IMR-90 (cell line): ENCODE results near the gene FEN1. TPM values are rescaled to one million over a fixed set of nuclear protein-coding genes. Genes with fewer than 3 reads are reported as not detected.
A peak's percentile ranks its signal among the peaks of the same experiment; 100 is the strongest.

ENCODE experiments used
- ATAC-seq: fragments of 200-7000 bp; cut with Tn5 transposase; 2 replicates; pipeline ENCODE4 v1.9.1; 2020; ENCODE audit warnings: low read depth, mild to moderate bottlenecking, moderate library complexity
- Bru-seq: library from RNA; stranded (reverse); fragments of 400-500 nt; gene quantifications from one replicate; lab custom pipeline; 2021; lab: Mats Ljungman, UMichigan
- BruChase-seq, 2 experiments: library from RNA; stranded (reverse); fragments of 400-500 nt; gene quantifications; one replicate each; lab custom pipeline; 2021; lab: Mats Ljungman, UMichigan
- BruUV-seq: library from RNA; stranded (reverse); fragments of 400-500 nt; replicated peaks from 2 replicates; lab custom pipeline; 2021; lab: Mats Ljungman, UMichigan
- CTCF ChIA-PET: fragments of 300-600 bp; formaldehyde crosslinking; extraction: SDS; loops from one replicate; lab custom pipeline; 2021; ENCODE audit warnings: antibody characterized with exemption; lab: Yijun Ruan, JAX
- POLR2A ChIA-PET: fragments of 300-600 bp; sonication (Branson Sonifier 250); formaldehyde crosslinking; loops from one replicate; lab custom pipeline; 2022; ENCODE audit warnings: antibody characterized with exemption; ENCODE audit not compliant: unreplicated experiment; lab: Charles Lee
- DNase-seq: peaks from one replicate; pipeline ENCODE4 v3.0.0; 2013
- H2AFZ ChIP-seq: replicated peaks from 2 replicates; pipeline ENCODE3; 2013; ENCODE audit warnings: low read length, mild to moderate bottlenecking; ENCODE audit not compliant: poor library complexity
- H2AK5ac ChIP-seq: 2 replicates; pipeline ENCODE4 v1.6.1; 2013; ENCODE audit warnings: low read depth, low read length, inconsistent platforms
- H2AK9ac ChIP-seq: replicated peaks from 2 replicates; pipeline ENCODE3; 2013; ENCODE audit warnings: mild to moderate bottlenecking, low read depth, low read length, moderate library complexity; ENCODE audit not compliant: poor library complexity
- H2BK120ac ChIP-seq: 2 replicates; pipeline ENCODE4 v1.6.1; 2013; ENCODE audit warnings: low read depth, low read length, inconsistent platforms
- H2BK15ac ChIP-seq: 3 replicates; pipeline ENCODE4 v1.6.1; 2013; ENCODE audit warnings: low read depth, low read length, inconsistent platforms
- H2BK20ac ChIP-seq: 2 replicates; pipeline ENCODE4 v1.6.1; 2013; ENCODE audit warnings: low read depth, mild to moderate bottlenecking, inconsistent platforms, low read length, moderate library complexity
- H2BK5ac ChIP-seq: 2 replicates; pipeline ENCODE4 v1.6.1; 2013; ENCODE audit warnings: mild to moderate bottlenecking, low read depth, low read length, inconsistent platforms; ENCODE audit not compliant: poor library complexity, severe bottlenecking
- H3K14ac ChIP-seq: replicated peaks from 2 replicates; pipeline ENCODE4 v1.6.1; 2013; ENCODE audit warnings: low read depth, low read length, inconsistent platforms
- H3K18ac ChIP-seq: 2 replicates; pipeline ENCODE4 v1.6.1; 2013; ENCODE audit warnings: low read depth, low read length, control low read depth
- H3K23ac ChIP-seq: 2 replicates; pipeline ENCODE4 v1.6.1; 2013; ENCODE audit warnings: low read depth, low read length, inconsistent platforms
- H3K27ac ChIP-seq: 2 replicates; pipeline ENCODE4 v1.5.1; 2013; ENCODE audit warnings: mild to moderate bottlenecking, control low read depth, low read length; ENCODE audit not compliant: insufficient read depth
- H3K27me3 ChIP-seq: 2 replicates; pipeline ENCODE4 v1.6.1; 2013; ENCODE audit warnings: low read length; ENCODE audit not compliant: control insufficient read depth, insufficient read depth
- H3K36me3 ChIP-seq: 2 replicates; pipeline ENCODE4 v1.6.1; 2013; ENCODE audit warnings: low read length, mixed read lengths; ENCODE audit not compliant: control insufficient read depth, insufficient read depth
- H3K4ac ChIP-seq: 2 replicates; pipeline ENCODE4 v1.6.1; 2013; ENCODE audit warnings: low read depth, low read length, inconsistent platforms
- H3K4me1 ChIP-seq: 2 replicates; pipeline ENCODE4 v1.6.1; 2013; ENCODE audit warnings: low read length, mixed read lengths; ENCODE audit not compliant: control insufficient read depth, insufficient read depth
- H3K4me2 ChIP-seq: 2 replicates; pipeline ENCODE4 v1.6.1; 2013; ENCODE audit warnings: low read depth, mild to moderate bottlenecking, control low read depth, low read length, moderate library complexity
- H3K4me3 ChIP-seq: 2 replicates; pipeline ENCODE4 v1.5.1; 2013; ENCODE audit warnings: low read depth, mild to moderate bottlenecking, control low read depth, low read length, moderate library complexity; ENCODE audit not compliant: insufficient read depth
- H3K56ac ChIP-seq: 2 replicates; pipeline ENCODE4 v1.6.1; 2013; ENCODE audit warnings: low read length, inconsistent platforms; ENCODE audit not compliant: insufficient read depth; ENCODE audit errors: extremely low read depth
- H3K79me1 ChIP-seq, 2 experiments: 2 replicates each; pipeline ENCODE4 v1.6.1; 2013; ENCODE audit warnings: low read length in 2 of 2, inconsistent platforms in 1 of 2, low read depth in 1 of 2
- H3K9ac ChIP-seq: 2 replicates; pipeline ENCODE4 v1.6.1; 2013; ENCODE audit warnings: low read depth, low read length, control low read depth
- H3K9me1 ChIP-seq: 2 replicates; pipeline ENCODE4 v1.6.1; 2013; ENCODE audit warnings: low read length, inconsistent platforms; ENCODE audit not compliant: insufficient read depth
- H3K9me3 ChIP-seq: 2 replicates; pipeline ENCODE4 v1.6.1; 2013; ENCODE audit warnings: low read length; ENCODE audit not compliant: control insufficient read depth, insufficient read depth
- H4K20me1 ChIP-seq: 2 replicates; pipeline ENCODE4 v1.6.1; 2013; ENCODE audit warnings: low read length, inconsistent platforms; ENCODE audit not compliant: insufficient read depth
- H4K5ac ChIP-seq: 2 replicates; pipeline ENCODE4 v1.6.1; 2013; ENCODE audit warnings: mild to moderate bottlenecking, low read depth, low read length, control low read depth
- H4K8ac ChIP-seq, 2 experiments: 2 replicates each; pipeline ENCODE4 v1.6.1; 2013; ENCODE audit warnings: low read depth in 2 of 2, low read length in 2 of 2, control low read depth in 1 of 2, inconsistent platforms in 1 of 2
- H4K91ac ChIP-seq: 2 replicates; pipeline ENCODE4 v1.6.1; 2013; ENCODE audit warnings: low read depth, low read length, inconsistent platforms; ENCODE audit not compliant: insufficient read depth
- BHLHE40 ChIP-seq: fragments of 150-350 bp; IDR thresholded peaks from 2 replicates; pipeline ENCODE4 v1.6.1; 2016; ENCODE audit warnings: mild to moderate bottlenecking, low read depth, low read length
- CHD1 ChIP-seq: IDR thresholded peaks from 2 replicates; pipeline ENCODE4 v1.6.1; 2012; ENCODE audit warnings: low read depth, low read length, improper control_type of control experiment
- CTCF ChIP-seq: conservative IDR thresholded peaks from 2 replicates; pipeline ENCODE4 v1.5.1; 2012; ENCODE audit warnings: mild to moderate bottlenecking, low read depth, low read length, improper control_type of control experiment
- FOS ChIP-seq: fragments of 150-350 bp; IDR thresholded peaks from 2 replicates; pipeline ENCODE4 v1.6.1; 2016; ENCODE audit warnings: low read depth, low read length
- MAFK ChIP-seq: IDR thresholded peaks from 2 replicates; pipeline ENCODE4 v1.6.1; 2012; ENCODE audit warnings: low read depth, low read length, improper control_type of control experiment
- MAZ ChIP-seq: IDR thresholded peaks from 2 replicates; pipeline ENCODE4 v1.6.1; 2012; ENCODE audit warnings: low read depth, mild to moderate bottlenecking, low read length, improper control_type of control experiment, moderate library complexity, borderline replicate concordance
- MXI1 ChIP-seq: IDR thresholded peaks from 2 replicates; pipeline ENCODE4 v1.6.1; 2012; ENCODE audit warnings: low read depth, mild to moderate bottlenecking, low read length, moderate library complexity, borderline replicate concordance
- NFE2L2 ChIP-seq: fragments of 150-350 bp; IDR thresholded peaks from 2 replicates; pipeline ENCODE4 v1.6.1; 2016; ENCODE audit warnings: low read depth, mild to moderate bottlenecking, low read length
- POLR2A ChIP-seq: IDR thresholded peaks from 2 replicates; pipeline ENCODE4 v1.6.1; 2012; ENCODE audit warnings: mild to moderate bottlenecking, low read depth, low read length
- RCOR1 ChIP-seq: IDR thresholded peaks from 2 replicates; pipeline ENCODE4 v1.6.1; 2012; ENCODE audit warnings: mild to moderate bottlenecking, low read length, improper control_type of control experiment; ENCODE audit not compliant: insufficient replicate concordance
- RFX5 ChIP-seq: IDR thresholded peaks from 2 replicates; pipeline ENCODE4 v1.8.0; 2012; ENCODE audit warnings: low read depth, mild to moderate bottlenecking, low read length, moderate library complexity
- USF2 ChIP-seq: fragments of 150-350 bp; IDR thresholded peaks from 2 replicates; pipeline ENCODE4 v1.6.1; 2017; ENCODE audit warnings: mild to moderate bottlenecking, antibody characterized with exemption, low read length, low read depth
- WGBS, 2 experiments: methylation state at CpG; one replicate each; pipeline versions ENCODE4 v1.1.5 to v1.1.7; 2013; ENCODE audit warnings: missing lambda C conversion rate in 2 of 2; ENCODE audit not compliant: insufficient read length in 1 of 2; ENCODE audit errors: extremely low coverage in 2 of 2; 5-methylcytosine and 5-hydroxymethylcytosine counted together
- dilution Hi-C: fragments of 300-500 bp; cut with HindIII; formaldehyde crosslinking; loops from one replicate; pipeline ENCODE4 v1.14.3; 2018; ENCODE audit warnings: low sequenced_read_pairs; ENCODE audit not compliant: unreplicated experiment
- in situ Hi-C: fragments of 300-500 bp; cut with MboI; formaldehyde crosslinking; loops from 3 replicates; pipeline ENCODE4 v1.14.3; 2019; ENCODE audit warnings: low sequenced_read_pairs, inconsistent platforms, mixed read lengths
- intact Hi-C: fragments of 100-400 bp; cut with micrococcal nuclease; formaldehyde crosslinking; loops from 2 replicates; pipeline ENCODE4 v1.10.0; 2022
- long read RNA-seq: library from polyadenylated mRNA; unstranded; transcript quantifications from one replicate; pipeline ENCODE4 v2.0.0, GENCODE V29; 2021; ENCODE audit not compliant: unreplicated experiment
- polyA plus RNA-seq, 3 experiments: library from polyadenylated mRNA; depleted of rRNA; stranded (reverse); fragments of >200 nt; gene quantifications; 2 replicates each; pipeline ENCODE4 v1.2.3, GENCODE V29; 2012; ENCODE audit warnings: low replicate concordance in 1 of 3
- total RNA-seq: library from RNA; depleted of rRNA; stranded (reverse); fragments of >200 nt; gene quantifications from 2 replicates; pipeline ENCODE4 v1.2.3, GENCODE V29; 2012; rRNA removed

FEN1 gene
- total RNA-seq (41.9 and 43.9 TPM in 2 replicates), polyA plus RNA-seq (2012; rRNA removed) (21.3 and 23.0 TPM in 2 replicates), Bru-seq, nascent RNA (percentile 69 among the genes with signal in this experiment), BruChase-seq, experiment 1, labeled RNA remaining after a 6-hour chase (percentile 72 among the genes with signal in this experiment), BruChase-seq, experiment 2, labeled RNA remaining after a 2-hour chase (percentile 88 among the genes with signal in this experiment)
- 15.5 and 18.0 TPM in 2 replicates for polyA plus RNA-seq (2012; cell fraction: cytosol; rRNA removed)
- 6.4 and 7.0 TPM in 2 replicates for polyA plus RNA-seq (2012; cell fraction: nucleus; rRNA removed; ENCODE audit: low replicate concordance)
- long read RNA-seq, transcript FEN1-201 (2 exons, 2,296 nt) = major isoform, 14 of 15 reads
- long read RNA-seq, partial matches to known transcripts = 0 of 15 reads
- long read RNA-seq, other reads (novel, unspliced or antisense) = 1 of 15 reads

GRCh38 chr11:61792310-61793082 lies at the start of gene FEN1, which contains the start of gene TMEM258:
Gene FEN1, plus strand, starts transcription at chr11:61792911. Its CDS starts 2,451 bp downstream, at chr11:61795362.
Gene TMEM258, minus strand, starts transcription at chr11:61792599. Its CDS starts 41 bp downstream, at chr11:61792558.
- H2BK120ac ChIP-seq = peak within 1 kb of the TSS; percentile 100
- no peaks in the 10 kb centered on the region for H3K9me3 ChIP-seq
- intact Hi-C loops = no loop called here
- peaks cover 36% of the 10 kb centered on the region for H3K36me3 ChIP-seq
- H2AK5ac ChIP-seq = peak within 1 kb of the TSS; percentile 87
- WGBS, 2 experiments = 2% methylated on average over 24 of the region's 61 CpGs; no CpG with 5 or more reads in 1 of the 2 experiments
- H3K56ac ChIP-seq = peak within 1 kb of the TSS; percentile 100
- peak within 1 kb of the TSS; percentile 99 for H2AK9ac ChIP-seq
- DNase-seq (peak; percentile 94), ATAC-seq (peak; percentile 87)
- H3K4ac ChIP-seq = peak within 1 kb of the TSS; percentile 100
- in situ Hi-C loops = loop anchor here (10.0 kb wide), 1 partner anchor 312 kb away; no protein-coding TSS in a partner anchor
- peak within 1 kb of the TSS; percentile 98 for H3K27ac ChIP-seq
- H2BK15ac ChIP-seq = peak within 1 kb of the TSS; percentile 99; the same call in 2 of the 3 replicates
- no peaks in the 10 kb centered on the region for H3K27me3 ChIP-seq
- H3K4me3 ChIP-seq = peak within 1 kb of the TSS; percentile 74
- peak within 1 kb of the TSS; percentile 100 for H2BK20ac ChIP-seq
- no peak for TF ChIP-seq MAFK
- peak; percentile 83 for TF ChIP-seq MXI1
- TF ChIP-seq BHLHE40 = peak; percentile 80
- TF ChIP-seq RFX5 = 0 out of 2 replicates have a peak, but pooled peaks have one; percentile 24
- TF ChIP-seq MAZ = 0 out of 2 replicates have a peak, but pooled peaks have one; percentile 26
- TF ChIP-seq USF2 = peak; percentile 98
- TF ChIP-seq POLR2A = peak; percentile 95
- no peak for TF ChIP-seq RCOR1
- 0 out of 2 replicates have a peak, but pooled peaks have one; percentile 2 for TF ChIP-seq CTCF
- no peak for TF ChIP-seq NFE2L2
- TF ChIP-seq FOS = peak; percentile 35; the same call in 1 of the 2 replicates
- peak; percentile 30; the same call in 1 of the 2 replicates for TF ChIP-seq CHD1
- BruUV-seq = no TSS peak
- peak within 1 kb of the TSS; percentile 98 for H3K4me2 ChIP-seq
- no peaks in the 10 kb centered on the region for H3K9me1 ChIP-seq
- peaks cover 3% of the 10 kb centered on the region for H3K4me1 ChIP-seq
- peak within 1 kb of the TSS; percentile 100 for H3K18ac ChIP-seq
- peaks cover 29 to 63% of the 10 kb centered on the region in 2 experiments for H3K79me1 ChIP-seq
- H4K8ac ChIP-seq = peak within 1 kb of the TSS; percentile 90 to 100
- peak within 1 kb of the TSS; percentile 100 for H3K23ac ChIP-seq
- peaks cover 2% of the 10 kb centered on the region for H4K20me1 ChIP-seq
- H4K91ac ChIP-seq = peak within 1 kb of the TSS; percentile 100
- dilution Hi-C loops = no loop called here
- H4K5ac ChIP-seq = peak within 1 kb of the TSS; percentile 100
- H2BK5ac ChIP-seq = peak within 1 kb of the TSS; percentile 100
- ChIA-PET CTCF (no interaction called here), POLR2A (interaction anchor here (0.5 to 1.1 kb wide), 3 partner anchors 13 to 29 kb away, joined by 3 read pairs; no protein-coding TSS in a partner anchor)
- H3K9ac ChIP-seq = peak within 1 kb of the TSS; percentile 99
- peak within 1 kb of the TSS; percentile 100 for H3K14ac ChIP-seq
- H2AFZ ChIP-seq = peak within 1 kb of the TSS; percentile 100
